Measurements from ENCODE around the gene SCUBE1.

DNA sequence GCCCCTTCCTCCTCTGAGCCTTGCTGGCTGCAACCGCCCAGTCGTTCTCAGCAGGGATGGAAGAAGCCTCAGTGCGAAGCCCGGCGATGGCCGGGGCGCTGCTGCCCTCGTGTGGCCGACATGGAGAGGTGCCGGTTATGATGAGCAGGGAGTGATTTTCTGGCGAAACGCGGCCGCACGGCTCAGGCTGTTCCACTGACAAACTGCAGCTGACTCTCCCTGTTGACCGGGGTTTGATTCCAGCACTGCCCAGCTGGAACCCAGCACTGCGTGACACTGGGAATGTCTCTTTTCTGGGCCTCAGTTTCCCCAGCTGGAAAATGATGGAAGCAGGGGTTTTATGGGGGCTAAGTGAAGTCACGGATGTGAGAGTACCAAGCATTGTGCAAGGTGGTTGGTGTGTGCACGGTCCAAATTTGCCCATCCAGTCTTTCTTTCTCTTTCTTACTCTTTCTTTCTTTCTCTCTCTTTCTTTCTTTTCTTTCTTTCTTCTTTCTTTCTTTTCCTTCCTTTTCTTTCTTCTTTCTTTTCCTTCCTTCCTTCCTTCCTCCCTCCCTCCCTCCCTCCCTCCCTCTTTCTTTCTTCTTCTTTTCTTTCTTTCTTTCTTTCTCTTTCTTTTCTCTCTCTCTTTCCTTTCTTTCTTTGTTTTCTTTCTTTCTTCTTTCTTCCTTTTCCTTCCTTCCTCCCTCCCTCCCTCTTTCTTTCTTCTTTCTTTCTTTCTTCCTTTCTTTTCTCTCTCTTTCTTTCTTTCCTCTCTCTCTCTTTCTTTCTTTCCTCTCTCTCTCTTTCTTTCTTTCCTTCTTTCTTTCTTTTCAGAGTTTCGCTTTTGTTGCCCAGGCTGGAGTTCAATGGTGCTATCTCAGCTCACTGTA is 42.8 kb upstream of the SCUBE1 start:
- TF ChIP-seq, protein P1, sequence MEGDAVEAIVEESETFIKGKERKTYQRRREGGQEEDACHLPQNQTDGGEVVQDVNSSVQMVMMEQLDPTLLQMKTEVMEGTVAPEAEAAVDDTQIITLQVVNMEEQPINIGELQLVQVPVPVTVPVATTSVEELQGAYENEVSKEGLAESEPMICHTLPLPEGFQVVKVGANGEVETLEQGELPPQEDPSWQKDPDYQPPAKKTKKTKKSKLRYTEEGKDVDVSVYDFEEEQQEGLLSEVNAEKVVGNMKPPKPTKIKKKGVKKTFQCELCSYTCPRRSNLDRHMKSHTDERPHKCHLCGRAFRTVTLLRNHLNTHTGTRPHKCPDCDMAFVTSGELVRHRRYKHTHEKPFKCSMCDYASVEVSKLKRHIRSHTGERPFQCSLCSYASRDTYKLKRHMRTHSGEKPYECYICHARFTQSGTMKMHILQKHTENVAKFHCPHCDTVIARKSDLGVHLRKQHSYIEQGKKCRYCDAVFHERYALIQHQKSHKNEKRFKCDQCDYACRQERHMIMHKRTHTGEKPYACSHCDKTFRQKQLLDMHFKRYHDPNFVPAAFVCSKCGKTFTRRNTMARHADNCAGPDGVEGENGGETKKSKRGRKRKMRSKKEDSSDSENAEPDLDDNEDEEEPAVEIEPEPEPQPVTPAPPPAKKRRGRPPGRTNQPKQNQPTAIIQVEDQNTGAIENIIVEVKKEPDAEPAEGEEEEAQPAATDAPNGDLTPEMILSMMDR (IDR thresholded peaks at IDR 0.05; ENCODE audit: low read length) = peak; percentile 86
- no peak for TF ChIP-seq EZH2 (IDR thresholded peaks at IDR 0.05; ENCODE audit: borderline replicate concordance, low read length)

Data from OCI-LY1 (cell line).